IPS-11a (cell line): Measurements from ENCODE around the gene PTPRD.

Experiments
- H3K4me3 ChIP-seq: one replicate; pipeline ENCODE4 v1.5.1; 2013; ENCODE audit warnings: low read depth, low read length, control low read depth

Gene PTPRD

DNA sequence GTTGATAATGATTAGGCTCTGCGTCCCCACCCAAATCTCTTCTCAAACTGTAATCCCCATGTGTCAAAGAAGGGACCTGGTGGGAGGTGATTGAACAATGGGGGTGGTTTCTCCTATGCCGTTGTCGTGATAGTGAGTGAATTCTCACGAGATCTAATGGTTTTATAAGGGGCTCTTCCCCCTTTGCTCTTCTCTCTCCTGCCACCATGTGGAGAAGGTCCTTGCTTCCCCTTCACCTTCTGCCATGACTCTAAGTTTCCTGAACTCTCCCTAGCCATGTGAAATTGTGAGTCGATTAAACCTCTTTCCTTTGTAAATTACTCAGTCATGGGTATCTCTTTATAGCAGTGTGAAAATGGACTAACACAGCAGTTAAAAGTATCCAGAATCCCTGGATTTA is 2098.0 kb downstream of the PTPRD start:
- H3K4me3 ChIP-seq = no peak overlapping the region

DNA sequence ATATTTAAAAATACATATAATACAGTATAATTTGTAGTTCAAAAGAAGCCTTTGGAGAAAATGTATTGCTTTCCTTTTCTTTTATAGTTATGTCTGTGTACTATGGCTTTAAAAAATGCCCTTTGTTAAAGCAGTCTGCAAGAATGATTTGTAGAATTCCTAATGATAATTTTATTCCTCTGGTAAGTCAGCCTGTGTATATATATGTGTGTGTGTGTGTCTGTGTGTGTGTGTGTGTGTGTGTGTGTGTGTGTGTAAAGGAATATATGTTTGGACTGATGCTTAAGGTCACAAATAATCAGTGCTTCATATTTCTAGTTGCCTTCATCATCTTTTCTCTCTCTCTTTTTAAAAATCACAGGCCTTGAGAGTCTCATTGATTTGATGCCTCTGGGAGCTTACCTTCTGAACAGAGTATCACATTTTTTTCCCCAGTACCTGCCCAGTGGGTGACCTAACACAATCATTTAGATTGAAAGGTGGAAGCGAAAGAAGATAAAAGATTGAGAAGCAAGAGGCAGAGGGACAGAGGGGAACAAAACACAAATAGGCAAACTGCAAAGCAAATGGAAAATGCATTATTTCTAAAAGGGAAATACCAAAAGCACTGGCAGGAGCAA is 2104.0 kb downstream of the PTPRD start:
- H3K4me3 ChIP-seq = no peak overlapping the region

DNA sequence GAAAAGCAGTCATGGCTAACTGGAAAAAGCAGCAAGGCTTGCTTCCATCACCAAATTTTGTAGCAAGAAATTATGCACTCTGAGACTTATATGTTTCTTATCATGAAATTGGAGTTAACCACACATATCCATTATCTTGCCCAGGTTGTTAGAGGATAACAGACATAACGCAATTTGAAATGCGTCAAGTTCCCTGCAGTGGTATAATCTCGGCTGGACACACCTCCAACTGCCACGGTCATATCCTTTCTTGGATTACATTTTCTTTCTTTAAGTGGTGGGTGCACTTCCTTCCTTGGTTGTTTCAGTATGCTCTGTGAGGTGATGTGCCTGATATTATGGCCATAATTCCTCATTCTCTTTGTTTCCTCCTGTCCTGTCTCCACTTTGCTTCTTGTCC is 2118.2 kb downstream of the PTPRD start:
- H3K4me3 ChIP-seq = no peak overlapping the region

DNA sequence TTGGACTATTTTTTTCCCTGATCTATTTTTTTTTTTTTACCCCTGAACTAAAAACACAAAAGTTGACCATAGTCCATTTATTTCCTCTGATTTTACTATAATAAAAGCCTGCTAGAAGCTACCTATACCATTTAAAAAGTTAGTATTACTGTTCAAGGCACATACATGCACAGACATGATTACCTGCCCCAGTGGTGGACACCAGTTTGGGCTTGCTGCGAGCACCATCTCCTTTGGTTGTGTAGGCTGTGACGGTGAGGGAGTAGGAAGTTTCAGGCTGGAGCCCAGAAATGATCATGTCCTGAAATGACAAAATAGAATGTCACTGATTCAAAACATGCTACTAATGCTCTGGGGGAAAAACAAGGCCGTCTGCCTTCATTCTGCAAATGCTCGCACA is 2120.1 kb downstream of the PTPRD start:
- H3K4me3 ChIP-seq = no peak overlapping the region

DNA sequence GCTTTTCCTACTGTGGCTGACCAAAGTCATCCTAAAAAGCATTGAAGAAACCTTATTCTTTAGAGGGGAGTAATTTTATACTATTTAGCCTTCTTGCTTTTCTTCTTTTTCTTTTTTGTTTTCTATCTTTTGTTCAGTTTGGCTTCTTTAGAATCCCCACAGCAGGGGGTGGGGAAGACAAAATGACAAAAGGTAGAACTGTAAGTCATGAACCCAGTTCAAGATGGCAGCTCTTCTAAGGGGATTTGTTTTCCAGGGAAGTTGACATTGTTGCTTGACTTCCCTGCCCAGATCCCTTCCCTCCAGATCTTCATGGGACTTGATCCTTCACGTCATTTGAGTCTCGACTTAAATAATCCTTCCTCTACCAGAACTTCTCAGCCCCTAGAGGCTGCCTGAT is 2120.8 kb downstream of the PTPRD start:
- no peak overlapping the region for H3K4me3 ChIP-seq

DNA sequence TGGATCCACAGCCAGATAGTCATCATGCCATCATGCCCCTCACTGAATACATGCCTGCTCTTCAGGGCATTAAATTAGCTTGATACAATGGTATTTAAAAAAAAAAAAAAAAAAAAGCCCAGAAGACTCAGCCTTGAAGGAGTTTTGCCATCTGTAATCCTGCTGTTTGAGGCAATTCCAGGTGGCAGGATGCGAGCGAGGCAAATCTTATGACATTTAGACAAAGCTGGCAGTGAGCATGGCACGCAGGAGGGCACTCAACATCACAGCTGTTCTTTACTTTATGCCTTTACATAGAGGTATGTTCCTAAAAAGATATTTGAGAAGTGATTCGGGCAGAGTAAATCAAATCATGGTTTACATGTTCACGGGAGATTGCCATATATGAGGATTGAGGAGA is 2121.2 kb downstream of the PTPRD start:
- no peak overlapping the region for H3K4me3 ChIP-seq

DNA sequence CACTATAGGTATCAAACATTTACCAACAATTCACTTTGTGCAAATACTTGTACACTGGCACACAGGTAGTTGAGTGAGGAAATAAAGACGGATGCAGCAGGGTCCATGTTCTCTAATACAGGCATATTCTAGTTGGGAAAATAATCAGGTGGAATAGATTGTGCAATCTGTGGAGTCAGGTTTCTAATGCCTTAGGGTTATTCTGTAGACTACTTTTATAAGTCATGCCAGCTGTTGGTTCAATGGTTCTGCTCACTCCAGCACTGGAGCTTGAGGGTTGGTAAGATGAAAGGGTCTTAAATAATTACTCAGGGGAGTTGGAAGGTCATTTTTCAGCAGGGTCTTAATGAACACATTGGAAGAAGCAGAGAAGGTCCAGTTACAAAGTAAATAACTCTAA is 2123.0 kb downstream of the PTPRD start:
- H3K4me3 ChIP-seq = no peak overlapping the region

DNA sequence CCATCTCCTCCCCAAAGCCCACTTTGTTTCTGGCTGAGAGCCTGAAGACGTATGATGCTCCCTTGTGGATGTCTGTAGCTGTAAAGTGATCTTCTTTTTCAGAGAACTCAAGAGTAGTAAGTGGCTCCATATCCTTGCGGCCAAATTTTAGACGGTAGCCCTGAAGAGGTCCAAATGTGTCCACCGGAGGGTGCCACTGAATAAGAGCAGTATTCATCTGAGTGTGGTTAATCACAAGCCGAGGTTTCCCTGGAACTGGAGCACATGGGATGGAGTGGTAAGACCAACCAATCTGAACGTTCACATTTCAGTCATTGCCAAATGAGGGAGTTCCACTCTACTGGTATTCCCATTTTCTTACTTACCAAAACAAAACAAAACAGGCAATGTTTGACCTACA is 2126.7 kb downstream of the PTPRD start:
- no peak overlapping the region for H3K4me3 ChIP-seq

DNA sequence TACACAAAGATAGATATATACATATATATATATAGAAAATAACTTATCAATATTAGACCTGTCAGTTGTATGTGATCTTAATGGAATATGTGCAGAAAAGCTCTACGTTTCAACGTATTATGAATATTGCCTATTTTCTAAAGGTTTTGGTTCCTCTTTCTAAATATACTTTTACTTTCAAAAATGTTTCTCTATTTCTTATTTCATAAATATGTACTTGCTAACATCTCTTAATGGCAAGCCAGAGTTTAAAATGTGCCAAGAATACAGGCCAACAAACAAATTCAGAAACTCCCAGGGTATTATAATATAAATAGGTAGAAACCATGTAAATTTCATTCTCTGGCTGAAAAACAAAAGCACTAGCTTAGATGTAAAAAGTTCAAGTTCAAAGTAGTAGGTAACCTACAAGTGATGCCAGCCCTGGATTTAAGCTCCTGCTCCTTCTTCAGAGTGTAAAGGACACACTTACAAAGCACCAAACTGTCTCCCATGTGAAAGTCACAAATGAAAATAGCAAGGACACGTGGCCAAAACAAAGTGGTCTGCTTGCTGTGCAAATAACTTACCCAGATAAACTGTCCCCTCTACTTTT is 2128.1 kb downstream of the PTPRD start:
- H3K4me3 ChIP-seq = no peak overlapping the region

DNA sequence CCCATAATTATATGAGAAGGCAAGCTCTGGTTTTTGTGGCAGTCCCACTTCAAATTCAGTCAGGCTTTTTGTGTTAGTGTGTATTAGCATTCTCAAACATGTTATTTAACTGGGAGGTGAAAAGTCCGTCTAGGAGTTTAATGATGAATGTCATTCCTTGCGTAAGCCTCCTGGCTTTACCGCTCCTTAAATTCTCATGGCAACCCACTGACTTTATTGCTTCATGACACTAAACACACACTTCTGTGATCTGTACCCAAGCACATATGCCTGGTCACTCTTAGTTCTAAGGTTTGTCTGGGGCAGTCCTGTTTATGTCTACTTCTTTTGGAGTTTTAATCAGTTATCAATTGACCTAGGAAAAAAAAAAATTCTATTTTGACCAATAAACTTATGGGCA is 2135.4 kb downstream of the PTPRD start:
- H3K4me3 ChIP-seq = no peak overlapping the region

DNA sequence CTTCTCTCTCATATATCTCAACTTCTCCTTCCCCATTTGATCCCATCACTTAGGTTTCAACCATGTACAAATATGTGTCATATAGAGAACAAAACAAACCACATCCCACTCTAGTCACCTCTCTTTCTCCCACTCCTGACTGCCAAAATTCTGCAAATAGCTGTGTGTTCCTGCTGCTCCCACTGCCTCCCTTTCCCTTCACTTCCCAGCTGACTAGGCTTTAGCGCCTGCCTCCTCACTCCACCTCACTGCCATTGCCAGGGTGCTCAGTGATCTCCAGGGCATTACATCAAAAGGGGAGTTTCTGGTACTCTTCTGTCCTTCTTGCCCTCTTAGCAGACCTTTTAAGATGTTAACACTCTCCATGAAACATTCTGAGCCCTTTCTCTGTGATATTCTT is 2137.9 kb downstream of the PTPRD start:
- H3K4me3 ChIP-seq = no peak overlapping the region

DNA sequence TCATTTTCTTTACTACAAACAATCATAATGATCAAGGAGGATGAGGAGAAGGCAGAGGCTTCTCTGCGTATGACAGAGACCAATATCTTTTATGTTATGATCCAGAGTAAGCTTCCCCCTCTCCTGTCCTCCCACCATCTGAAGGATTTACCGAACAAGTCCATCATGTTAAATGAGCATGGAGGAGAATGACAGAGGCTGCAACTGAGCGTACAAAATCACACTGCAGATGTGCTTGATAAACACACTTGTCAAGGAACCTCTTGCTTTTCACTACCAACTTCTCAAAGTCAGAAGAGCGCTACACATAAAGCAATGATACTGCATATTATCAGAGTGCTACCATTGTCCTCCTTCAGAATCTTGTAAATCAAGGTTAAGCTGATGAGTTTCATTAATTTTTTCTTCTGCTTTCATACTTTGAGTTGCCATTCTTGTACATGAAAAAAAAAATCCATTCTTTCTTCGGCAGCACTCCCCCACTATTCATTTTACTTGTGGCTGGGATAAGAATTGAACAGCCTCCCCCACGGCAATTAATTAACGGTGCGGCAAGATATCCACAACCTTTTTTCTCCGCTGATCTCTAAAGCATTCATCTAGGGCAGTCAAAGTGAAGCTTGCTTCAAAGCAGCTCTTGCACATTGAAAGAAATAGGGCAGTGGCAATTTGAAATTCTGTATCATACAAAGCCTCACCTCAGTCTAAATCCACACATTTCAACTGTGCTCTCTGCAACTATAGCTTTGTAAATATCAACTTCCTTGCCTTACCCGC is 2139.4 kb downstream of the PTPRD start:
- no peak overlapping the region for H3K4me3 ChIP-seq

DNA sequence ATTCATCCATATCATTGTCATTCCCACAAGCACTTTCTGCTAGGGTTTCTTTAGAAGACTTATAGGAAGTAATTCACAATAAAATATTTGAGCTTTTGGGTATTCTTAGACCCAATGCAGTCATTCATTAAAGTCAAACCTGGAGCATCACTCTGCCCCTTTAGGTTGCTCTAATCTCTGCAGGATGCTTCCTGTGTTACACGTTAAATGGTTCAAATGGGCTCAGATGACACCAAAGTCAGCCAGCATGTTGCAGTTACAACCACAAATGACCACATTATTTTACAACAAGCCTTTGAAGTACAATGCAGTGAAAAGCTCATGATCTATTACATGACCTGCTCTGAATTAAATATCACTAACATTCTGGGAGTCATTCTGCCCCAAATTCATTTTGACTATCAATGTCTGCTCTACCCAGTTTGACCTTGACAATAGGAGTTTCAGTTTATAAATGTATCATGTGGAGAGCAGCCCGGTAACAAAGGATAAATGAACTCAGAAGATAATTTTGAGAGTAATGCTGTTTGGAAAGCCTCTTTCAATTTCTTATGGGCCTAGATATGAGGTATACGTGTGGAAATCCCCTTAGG is 2144.7 kb downstream of the PTPRD start:
- no peak overlapping the region for H3K4me3 ChIP-seq

DNA sequence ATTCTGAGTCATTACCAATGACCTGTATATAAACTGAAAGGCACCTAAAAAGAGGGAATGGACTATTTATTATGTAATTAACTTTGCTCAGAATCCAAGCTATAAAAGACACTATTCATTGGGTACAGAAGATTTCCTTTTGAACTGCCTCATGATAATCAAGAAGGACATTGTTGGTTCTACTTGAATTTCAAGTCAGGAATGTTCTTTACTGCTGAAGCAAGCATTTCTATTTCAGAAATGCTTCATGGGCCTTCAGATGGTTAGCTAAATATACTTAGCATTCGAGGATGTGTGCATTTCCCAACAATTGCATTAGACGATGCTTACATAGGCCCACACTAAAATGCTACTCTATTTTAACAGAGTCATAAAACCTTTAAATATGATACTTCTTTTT is 2155.0 kb downstream of the PTPRD start:
- no peak overlapping the region for H3K4me3 ChIP-seq

DNA sequence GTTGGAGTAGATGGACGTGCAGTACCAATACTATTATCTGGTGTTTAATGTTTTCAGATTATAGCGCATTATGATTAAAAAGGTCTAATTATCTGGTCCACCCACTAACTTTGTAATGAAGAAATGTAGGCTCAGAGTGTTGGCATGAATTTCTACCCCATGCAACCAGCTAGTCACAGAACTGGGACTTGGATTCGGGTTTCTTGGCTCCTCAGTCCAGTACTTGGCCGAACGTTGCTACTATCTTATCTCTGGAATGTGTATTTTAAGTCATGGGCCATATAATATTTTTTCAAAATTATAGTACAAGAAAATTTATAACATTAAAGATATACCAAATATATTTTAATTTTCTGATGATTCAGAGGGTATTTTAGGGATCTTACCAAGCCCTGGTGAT is 2155.7 kb downstream of the PTPRD start:
- H3K4me3 ChIP-seq = no peak overlapping the region

DNA sequence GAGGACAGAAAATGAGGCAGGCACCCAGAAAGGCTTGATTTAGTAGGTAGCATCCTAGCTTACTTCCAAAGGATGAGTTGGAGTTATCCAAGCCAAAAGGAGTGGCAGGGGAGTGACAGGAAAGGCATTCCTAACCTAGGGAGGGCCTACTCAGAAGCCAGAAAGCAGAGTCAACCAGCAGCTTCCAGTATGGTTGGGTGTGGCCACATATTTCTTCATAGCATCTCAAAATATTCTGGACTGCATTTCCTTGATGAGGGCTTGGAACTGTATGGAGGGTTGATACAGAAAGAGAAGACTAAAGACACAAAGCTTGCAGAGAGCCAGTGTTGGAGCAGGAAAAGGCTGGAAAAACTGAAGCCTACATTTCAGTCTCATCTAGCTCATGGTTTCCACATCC is 2156.5 kb downstream of the PTPRD start:
- no peak overlapping the region for H3K4me3 ChIP-seq

DNA sequence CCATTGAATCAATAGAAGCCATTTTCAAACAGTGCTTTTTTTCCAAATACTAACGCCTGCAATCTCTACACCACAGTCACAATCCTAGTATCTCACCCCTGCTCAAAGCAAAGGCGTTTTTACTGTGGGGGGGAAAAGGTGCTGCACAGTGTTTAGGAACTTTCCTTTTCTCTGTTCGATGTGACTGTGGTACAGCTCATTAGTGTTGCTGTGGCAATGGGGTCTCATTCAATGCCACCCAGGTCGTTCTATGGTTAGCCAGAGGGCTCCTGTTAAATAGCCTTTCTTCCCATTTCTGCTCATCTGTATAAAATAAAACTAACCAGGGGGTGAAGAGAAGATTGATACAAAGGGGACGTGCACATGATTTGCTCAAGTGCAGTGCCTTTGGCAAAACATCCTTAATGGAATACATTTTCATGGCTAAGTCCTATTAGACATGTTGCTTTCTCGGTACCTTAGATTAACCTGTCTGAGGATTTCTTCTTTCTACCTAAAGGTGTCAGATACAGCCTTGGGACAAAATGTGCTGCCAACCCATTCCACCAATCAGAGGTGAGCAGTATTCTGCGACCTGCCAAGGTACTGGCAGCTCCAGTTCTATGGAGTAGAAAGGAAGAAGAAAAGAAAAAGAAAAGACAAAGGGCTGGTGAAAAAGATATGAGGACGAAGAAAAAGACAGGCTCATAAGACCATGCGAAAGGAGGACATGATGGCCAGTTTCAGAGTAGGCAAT is 2161.8 kb downstream of the PTPRD start:
- H3K4me3 ChIP-seq = no peak overlapping the region

DNA sequence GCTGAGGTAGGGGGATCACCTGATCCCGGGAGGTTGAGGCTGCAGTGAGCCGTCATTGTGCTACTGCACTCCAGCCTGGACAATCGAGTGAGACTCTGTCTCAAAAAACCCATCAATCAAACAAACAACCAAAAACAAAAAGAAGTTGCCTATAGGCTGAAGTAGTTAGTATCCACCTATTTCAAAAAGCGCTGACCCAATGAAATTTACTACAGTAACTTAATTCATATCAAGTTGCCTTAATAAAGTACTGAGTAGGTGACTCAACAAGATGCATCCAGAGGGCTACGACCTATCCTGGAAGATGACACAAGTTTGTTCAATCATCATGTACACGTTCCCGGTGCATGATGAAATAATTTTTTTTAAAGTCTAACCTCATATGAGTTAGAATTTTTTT is 2164.6 kb downstream of the PTPRD start:
- H3K4me3 ChIP-seq = no peak overlapping the region

DNA sequence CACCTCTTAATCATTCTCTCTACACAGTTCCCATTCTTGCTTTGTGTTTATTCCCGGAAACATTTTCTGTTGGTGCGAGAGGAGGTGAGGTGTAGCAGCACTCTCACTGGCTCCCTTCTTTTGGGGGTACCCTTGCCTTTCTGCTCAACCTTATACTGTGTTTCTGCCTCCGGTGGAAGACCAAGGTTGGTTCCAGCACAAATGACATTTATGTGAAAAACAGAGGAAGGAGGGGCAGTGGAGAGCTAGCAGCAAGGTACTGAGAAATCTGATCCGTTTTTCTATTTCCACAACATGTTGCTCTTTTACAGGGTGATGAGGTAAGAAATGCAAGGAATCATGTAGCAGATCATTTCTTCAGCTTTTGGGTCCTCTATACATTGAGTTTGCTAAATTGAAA is 2165.2 kb downstream of the PTPRD start:
- H3K4me3 ChIP-seq = no peak overlapping the region

DNA sequence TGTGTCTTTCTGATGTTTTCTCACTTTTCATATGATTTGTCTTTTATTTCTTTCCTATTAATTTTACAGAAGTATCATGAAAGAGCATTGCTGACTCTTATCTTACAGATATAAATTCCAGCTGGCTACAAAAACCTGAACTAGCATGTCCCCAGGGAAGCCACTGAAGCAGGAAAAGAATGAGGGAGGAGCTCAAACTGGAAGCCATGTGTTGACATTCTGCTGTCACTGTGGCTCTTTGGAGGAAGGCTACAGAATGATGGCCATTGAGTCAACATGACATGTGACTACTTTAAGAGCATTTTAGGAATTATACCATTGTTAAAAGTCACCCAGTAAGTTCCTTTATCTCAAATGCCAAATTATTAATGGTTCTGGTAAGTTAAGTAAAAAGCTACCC is 2174.9 kb downstream of the PTPRD start:
- H3K4me3 ChIP-seq = no peak overlapping the region

DNA sequence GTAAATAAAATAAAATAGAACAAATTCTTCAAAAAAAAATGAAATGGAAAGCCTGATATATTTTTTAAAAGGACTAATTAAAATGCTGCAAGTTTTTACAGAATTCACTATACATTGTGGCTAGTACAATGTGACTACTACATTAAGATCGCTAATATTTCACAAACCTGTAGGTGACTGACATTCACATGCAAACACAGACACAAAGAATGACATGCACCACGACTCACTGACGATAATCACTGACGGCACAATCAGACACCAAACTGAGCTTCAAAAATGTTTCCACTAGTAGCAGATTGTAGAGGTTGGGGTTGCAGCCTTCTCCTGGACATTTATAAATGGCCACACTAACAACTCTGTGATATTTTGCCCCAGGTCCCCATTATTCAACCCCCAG is 2175.5 kb downstream of the PTPRD start:
- no peak overlapping the region for H3K4me3 ChIP-seq
